ENCODE data around the gene FAHD2A. TPM values are rescaled to one million over a fixed set of nuclear protein-coding genes. Genes with fewer than 3 reads are reported as not detected.
A peak's percentile ranks its signal among the peaks of the same experiment; 100 is the strongest.

FAHD2A gene
- 10 to 100 TPM; 62.2 to 80.1 (median 75.7) TPM for total RNA-seq
- long read RNA-seq, full-length matches to known transcripts: 14 of 25 reads
- long read RNA-seq, partial matches to known transcripts: 2 of 25 reads
- long read RNA-seq, other reads (novel, unspliced or antisense): 9 of 25 reads

- H3K4me1 ChIP-seq: peaks cover 0 to 22% (median 9%) of the 10 kb centered on the region in 4 donors
- 0% methylated on average over 1 of the region's 64 CpGs for WGBS (ENCODE audit: insufficient coverage, low coverage, low lambda C conversion rate, missing lambda C conversion rate)
- no peaks in the 10 kb centered on the region for H3K27me3 ChIP-seq
- H3K9me3 ChIP-seq: no peaks in the 10 kb centered on the region
- DNase-seq (peak; percentile 99), ATAC-seq (peak; percentile 94 to 96 (median 95))
- TF ChIP-seq POLR2A (IDR thresholded peaks at IDR 0.05) (peak; percentile 83), CTCF (IDR thresholded peaks at IDR 0.05) (no peak)
- H3K27ac ChIP-seq: peak within 1 kb of the TSS; percentile 79 to 86 (median 85)
- intact Hi-C loops (cut with DNase I): no loop called here
- peak within 1 kb of the TSS; percentile 72 to 94 (median 92) for H3K4me3 ChIP-seq
- H3K36me3 ChIP-seq: peaks cover 0 to 6% (median 0%) of the 10 kb centered on the region in 4 donors
These were observed at the start of gene FAHD2A for GRCh38 chr2:95402370-95403203. FAHD2A (plus strand) TSS chr2:95402708; CDS start chr2:95405559, 2,851 bp downstream.

- Histone ChIP-seq H3K36me3 (no peaks in the 10 kb centered on the region), H3K4me3 (no peak overlapping the region), H3K9me3 (no peaks in the 10 kb centered on the region), H3K27ac (no peak overlapping the region), H3K27me3 (no peaks in the 10 kb centered on the region), H3K4me1 (no peaks in the 10 kb centered on the region)
- no peak for TF ChIP-seq POLR2A (IDR thresholded peaks at IDR 0.05)
- no peak for TF ChIP-seq CTCF (IDR thresholded peaks at IDR 0.05)
- intact Hi-C loops (cut with DNase I): no loop called here
- WGBS (ENCODE audit: insufficient coverage, low coverage, low lambda C conversion rate, missing lambda C conversion rate): 94% methylated on average over 5 of the region's 10 CpGs
- DNase-seq: peak in 2 of 3 donors; percentile 5 to 14
- no peak for ATAC-seq
These were observed 49.4 kb upstream of the FAHD2A start for GRCh38 chr2:95353055-95353575.

GRCh38 chr2:95353613-95354468, 48.7 kb upstream of the FAHD2A start:
- intact Hi-C loops (cut with DNase I): no loop called here
- 86% methylated on average over 8 of the region's 22 CpGs for WGBS (ENCODE audit: insufficient coverage, low coverage, low lambda C conversion rate, missing lambda C conversion rate)
- ATAC-seq (no peak), DNase-seq (peak in 1 of 3 donors; percentile 23)
- H3K4me1 ChIP-seq: no peaks in the 10 kb centered on the region
- H3K9me3 ChIP-seq: no peaks in the 10 kb centered on the region
- no peak overlapping the region for H3K4me3 ChIP-seq
- no peaks in the 10 kb centered on the region for H3K27me3 ChIP-seq
- H3K27ac ChIP-seq: no peak overlapping the region
- no peak for TF ChIP-seq CTCF (IDR thresholded peaks at IDR 0.05)
- no peak for TF ChIP-seq POLR2A (IDR thresholded peaks at IDR 0.05)
- no peaks in the 10 kb centered on the region for H3K36me3 ChIP-seq

GRCh38 chr2:95354469-95354901, 48.0 kb upstream of the FAHD2A start:
- WGBS (ENCODE audit: insufficient coverage, low coverage, low lambda C conversion rate, missing lambda C conversion rate): 83% methylated on average over 1 of the region's 5 CpGs
- H3K36me3 ChIP-seq: no peaks in the 10 kb centered on the region
- peak in 1 of 3 donors; percentile 36 for DNase-seq

More at GRCh38 chr2:95354469-95354901, 48.0 kb upstream of the FAHD2A start:
- H3K9me3 ChIP-seq: no peaks in the 10 kb centered on the region
- ATAC-seq: no peak
- TF ChIP-seq CTCF (IDR thresholded peaks at IDR 0.05) (no peak), POLR2A (IDR thresholded peaks at IDR 0.05) (no peak)
- H3K27me3 ChIP-seq: no peaks in the 10 kb centered on the region
- intact Hi-C loops (cut with DNase I): no loop called here
- H3K4me3 ChIP-seq: no peak overlapping the region
- H3K27ac ChIP-seq: no peak overlapping the region
- no peaks in the 10 kb centered on the region for H3K4me1 ChIP-seq

Measured in right lobe of liver (tissue), 6 donors.